AG09309 (cell line): ENCODE results near the gene TTC28.

Experiments used
- DNase-seq: peaks from one replicate; pipeline ENCODE4 v3.0.0-alpha.2; 2010; ENCODE audit warnings: low read depth
- H3K4me3 ChIP-seq: 2 replicates; pipeline ENCODE4 v1.5.1; 2011; ENCODE audit warnings: mild to moderate bottlenecking, low read depth, low read length, moderate library complexity; ENCODE audit not compliant: control insufficient read depth
- TF ChIP-seq, protein P1 (sequence below): IDR thresholded peaks from 2 replicates; pipeline ENCODE4 v1.5.1; 2011; ENCODE audit warnings: mild to moderate bottlenecking, low read depth, low read length, inconsistent platforms; ENCODE audit not compliant: insufficient read depth, control insufficient read depth; ENCODE audit errors: missing control alignments

TTC28 gene

DNA sequence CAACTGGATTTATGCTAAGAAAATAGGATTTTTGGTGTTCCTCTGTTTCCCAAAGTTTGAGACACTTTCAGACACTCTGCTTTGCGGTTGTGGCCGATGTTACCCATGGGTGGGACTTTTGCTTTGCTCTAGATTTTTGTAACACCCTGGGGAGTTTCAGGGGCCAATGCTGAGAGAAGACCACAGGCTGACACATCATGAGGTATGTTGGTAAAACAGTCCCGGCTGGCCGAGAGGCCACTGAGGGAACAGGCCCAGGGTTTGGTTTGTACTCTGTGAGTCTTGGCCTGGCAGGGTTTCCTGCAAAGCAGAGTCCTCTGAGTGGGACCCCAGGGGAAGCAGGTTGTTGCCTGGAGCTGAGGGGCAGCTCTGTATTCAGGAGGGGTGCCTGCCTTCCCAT lies 682.1 kb downstream of the TTC28 start:
- DNase-seq, result no peak
- H3K4me3 ChIP-seq, result no peak overlapping the region
- TF ChIP-seq, protein P1, sequence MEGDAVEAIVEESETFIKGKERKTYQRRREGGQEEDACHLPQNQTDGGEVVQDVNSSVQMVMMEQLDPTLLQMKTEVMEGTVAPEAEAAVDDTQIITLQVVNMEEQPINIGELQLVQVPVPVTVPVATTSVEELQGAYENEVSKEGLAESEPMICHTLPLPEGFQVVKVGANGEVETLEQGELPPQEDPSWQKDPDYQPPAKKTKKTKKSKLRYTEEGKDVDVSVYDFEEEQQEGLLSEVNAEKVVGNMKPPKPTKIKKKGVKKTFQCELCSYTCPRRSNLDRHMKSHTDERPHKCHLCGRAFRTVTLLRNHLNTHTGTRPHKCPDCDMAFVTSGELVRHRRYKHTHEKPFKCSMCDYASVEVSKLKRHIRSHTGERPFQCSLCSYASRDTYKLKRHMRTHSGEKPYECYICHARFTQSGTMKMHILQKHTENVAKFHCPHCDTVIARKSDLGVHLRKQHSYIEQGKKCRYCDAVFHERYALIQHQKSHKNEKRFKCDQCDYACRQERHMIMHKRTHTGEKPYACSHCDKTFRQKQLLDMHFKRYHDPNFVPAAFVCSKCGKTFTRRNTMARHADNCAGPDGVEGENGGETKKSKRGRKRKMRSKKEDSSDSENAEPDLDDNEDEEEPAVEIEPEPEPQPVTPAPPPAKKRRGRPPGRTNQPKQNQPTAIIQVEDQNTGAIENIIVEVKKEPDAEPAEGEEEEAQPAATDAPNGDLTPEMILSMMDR, result no peak

GRCh38 chr22:27996981-27997380 lies 682.7 kb downstream of the TTC28 start:
- DNase-seq, result no peak

GRCh38 chr22:27996529-27996925 lies 683.1 kb downstream of the TTC28 start:
- no peak overlapping the region for H3K4me3 ChIP-seq
- TF ChIP-seq, protein P1, result no peak
- no peak for DNase-seq

More at GRCh38 chr22:27996981-27997380, 682.7 kb downstream of the TTC28 start:
- H3K4me3 ChIP-seq, result no peak overlapping the region
- TF ChIP-seq, protein P1, result no peak

DNA sequence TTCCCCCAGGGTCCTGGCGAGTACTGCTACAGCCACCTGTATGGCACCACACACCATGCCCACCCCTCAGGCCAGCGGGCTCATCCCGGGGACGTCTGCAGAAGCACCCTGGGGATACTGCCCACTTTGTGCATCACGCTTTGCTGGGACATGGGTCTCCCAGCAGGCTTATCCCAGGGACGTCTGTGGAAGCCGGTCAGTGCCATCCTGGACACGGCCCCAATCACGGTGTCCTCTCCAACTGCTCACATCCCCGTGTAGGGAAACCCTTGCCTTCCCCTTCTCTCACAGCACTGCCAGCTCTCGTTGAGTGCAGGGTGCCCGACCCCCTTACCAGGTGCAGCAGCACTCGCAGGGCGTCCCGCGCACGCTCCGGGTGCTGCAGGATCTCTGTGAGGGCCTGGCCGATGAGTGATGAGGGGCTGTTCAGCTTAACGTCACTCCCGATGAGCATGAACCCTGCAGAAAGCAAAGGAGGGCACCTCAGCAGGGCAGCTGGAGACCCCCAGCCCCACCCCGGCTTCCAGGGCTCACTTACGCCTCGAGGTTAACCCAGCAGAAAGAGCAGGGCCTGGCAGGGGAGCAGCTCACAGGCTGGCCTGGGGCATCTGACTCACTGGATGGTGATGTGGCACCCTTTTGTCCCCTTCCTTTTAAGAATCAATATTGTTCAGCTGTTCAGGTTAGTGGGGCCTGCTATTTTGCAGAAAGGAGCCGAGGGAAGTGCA lies 683.7 kb downstream of the TTC28 start:
- no peak for DNase-seq
- TF ChIP-seq, protein P1, result no peak
- H3K4me3 ChIP-seq, result no peak overlapping the region

DNA sequence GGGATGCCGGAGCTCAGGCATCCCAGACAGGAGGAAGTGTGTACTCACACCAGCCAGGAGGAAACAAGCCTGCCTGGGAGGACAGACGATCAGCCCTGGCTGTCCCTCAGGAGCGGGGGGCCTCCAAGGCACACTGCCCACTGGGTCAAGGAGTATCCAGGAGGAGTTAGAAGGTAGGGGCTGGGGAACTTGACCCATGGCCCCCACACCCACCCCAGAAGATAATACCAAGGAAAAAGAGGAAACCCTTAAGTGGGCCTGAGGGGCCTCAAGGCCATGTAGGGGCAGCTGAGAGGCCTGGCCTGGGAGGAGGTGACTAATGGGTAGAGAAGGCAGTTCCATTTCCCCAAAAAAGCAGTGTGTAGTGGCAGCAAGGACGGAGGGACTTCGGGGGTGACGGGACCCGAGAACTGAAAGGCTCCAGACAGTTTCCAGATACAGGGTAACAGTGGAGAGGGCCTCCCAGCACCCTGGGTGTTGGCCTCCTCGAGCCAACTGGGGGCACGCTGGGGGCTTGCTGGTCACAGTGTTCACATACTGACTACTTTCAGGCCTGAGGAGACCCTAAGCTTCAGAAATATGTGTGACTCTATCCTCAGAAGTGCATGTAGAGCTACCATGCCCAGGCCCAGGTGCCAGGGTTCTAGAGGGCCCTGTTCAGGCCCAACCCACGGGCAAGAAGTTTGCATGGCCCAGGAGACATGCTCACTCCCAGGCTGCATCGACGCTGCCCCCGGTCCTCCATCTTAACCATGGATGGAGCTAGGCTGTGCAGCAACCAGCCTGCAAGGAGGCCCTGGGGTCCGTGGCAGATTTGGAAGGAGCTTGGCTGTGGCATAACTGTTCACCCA lies 684.9 kb downstream of the TTC28 start:
- no peak for DNase-seq
- no peak overlapping the region for H3K4me3 ChIP-seq
- TF ChIP-seq, protein P1, result no peak

GRCh38 chr22:27993774-27994350 lies 685.8 kb downstream of the TTC28 start:
- DNase-seq, result no peak
- H3K4me3 ChIP-seq, result no peak overlapping the region
- TF ChIP-seq, protein P1, result no peak
